ENCODE data around the gene TSN. TPM values are rescaled to one million over a fixed set of nuclear protein-coding genes. Genes with fewer than 3 reads are reported as not detected.

TSN gene
- total and polyA plus RNA-seq, 10 of the 15 experiments (the other 5 are each of a cell fraction or from before 2014, with no cell fraction given): 45.6 to 102 (median 59.2) TPM

DNA sequence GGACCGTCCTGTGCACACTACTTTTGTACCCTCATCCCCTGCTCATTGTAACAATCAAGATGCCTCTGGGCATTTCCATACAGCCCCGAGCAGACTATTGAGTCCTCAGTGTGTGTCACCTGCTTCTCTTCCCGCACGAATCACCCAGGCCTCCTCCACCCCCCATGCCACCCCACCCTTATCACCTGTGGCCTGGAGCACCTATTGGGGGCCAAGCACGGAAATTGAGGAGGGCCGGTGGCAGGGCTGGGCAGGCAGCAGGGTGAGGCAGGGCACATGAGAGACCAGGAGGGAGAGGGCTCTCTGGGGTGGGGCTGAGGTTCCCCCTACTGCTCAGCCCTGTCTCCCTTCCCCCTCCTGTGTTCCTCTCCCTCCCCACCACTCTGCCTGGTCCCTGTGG, 14.5 kb upstream of the TSN start (continued):
- TF ChIP-seq, protein P1, sequence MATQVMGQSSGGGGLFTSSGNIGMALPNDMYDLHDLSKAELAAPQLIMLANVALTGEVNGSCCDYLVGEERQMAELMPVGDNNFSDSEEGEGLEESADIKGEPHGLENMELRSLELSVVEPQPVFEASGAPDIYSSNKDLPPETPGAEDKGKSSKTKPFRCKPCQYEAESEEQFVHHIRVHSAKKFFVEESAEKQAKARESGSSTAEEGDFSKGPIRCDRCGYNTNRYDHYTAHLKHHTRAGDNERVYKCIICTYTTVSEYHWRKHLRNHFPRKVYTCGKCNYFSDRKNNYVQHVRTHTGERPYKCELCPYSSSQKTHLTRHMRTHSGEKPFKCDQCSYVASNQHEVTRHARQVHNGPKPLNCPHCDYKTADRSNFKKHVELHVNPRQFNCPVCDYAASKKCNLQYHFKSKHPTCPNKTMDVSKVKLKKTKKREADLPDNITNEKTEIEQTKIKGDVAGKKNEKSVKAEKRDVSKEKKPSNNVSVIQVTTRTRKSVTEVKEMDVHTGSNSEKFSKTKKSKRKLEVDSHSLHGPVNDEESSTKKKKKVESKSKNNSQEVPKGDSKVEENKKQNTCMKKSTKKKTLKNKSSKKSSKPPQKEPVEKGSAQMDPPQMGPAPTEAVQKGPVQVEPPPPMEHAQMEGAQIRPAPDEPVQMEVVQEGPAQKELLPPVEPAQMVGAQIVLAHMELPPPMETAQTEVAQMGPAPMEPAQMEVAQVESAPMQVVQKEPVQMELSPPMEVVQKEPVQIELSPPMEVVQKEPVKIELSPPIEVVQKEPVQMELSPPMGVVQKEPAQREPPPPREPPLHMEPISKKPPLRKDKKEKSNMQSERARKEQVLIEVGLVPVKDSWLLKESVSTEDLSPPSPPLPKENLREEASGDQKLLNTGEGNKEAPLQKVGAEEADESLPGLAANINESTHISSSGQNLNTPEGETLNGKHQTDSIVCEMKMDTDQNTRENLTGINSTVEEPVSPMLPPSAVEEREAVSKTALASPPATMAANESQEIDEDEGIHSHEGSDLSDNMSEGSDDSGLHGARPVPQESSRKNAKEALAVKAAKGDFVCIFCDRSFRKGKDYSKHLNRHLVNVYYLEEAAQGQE (IDR thresholded peaks at IDR 0.05; ENCODE audit: low read depth, low read length): no peak
- TF ChIP-seq SRF (IDR thresholded peaks at IDR 0.05; ENCODE audit: low read depth in 2 of 2, low read length in 2 of 2) (no peak), EED (IDR thresholded peaks at IDR 0.05; ENCODE audit: low read depth) (no peak)
- TF ChIP-seq, protein P2, sequence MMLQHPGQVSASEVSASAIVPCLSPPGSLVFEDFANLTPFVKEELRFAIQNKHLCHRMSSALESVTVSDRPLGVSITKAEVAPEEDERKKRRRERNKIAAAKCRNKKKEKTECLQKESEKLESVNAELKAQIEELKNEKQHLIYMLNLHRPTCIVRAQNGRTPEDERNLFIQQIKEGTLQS (IDR thresholded peaks at IDR 0.05; ENCODE audit: borderline replicate concordance, extremely low read depth, low read depth, low read length): no peak

DNA sequence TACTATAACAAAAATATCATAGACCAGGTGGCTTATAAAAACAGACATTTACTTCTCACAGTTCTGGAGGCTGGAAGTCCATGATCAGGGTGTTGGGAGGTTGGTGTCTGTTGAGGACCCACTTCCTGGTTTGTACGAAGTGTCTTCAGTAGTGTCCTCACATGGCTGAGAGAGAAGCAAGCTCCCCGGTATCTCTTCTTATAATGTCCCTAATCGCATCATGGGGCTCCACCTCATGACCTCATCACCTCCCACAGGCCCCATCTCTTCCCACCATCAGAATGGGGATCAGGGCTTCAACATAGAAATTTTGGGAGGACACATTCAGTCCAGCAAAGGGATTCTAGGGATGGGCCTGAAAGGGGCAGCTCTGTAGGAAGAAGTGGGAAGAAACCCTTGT, 14.0 kb upstream of the TSN start:
- no peak overlapping the region for H3K4me3 ChIP-seq
- H3K9me3 ChIP-seq (replicated peaks; ENCODE audit: control insufficient read depth, insufficient read depth, low read length): no peaks in the 10 kb centered on the region
- TF ChIP-seq MEF2A (IDR thresholded peaks at IDR 0.05; ENCODE audit: insufficient read depth, low read depth, low read length): no peak
- TF ChIP-seq YY1 (IDR thresholded peaks at IDR 0.05; ENCODE audit: low read depth, low read length): no peak
- no peak for TF ChIP-seq ZNF274 (IDR thresholded peaks at IDR 0.05; ENCODE audit: insufficient read depth, insufficient read length)
- no peak for TF ChIP-seq ZSCAN29 (IDR thresholded peaks at IDR 0.05)
- TF ChIP-seq MYC (IDR thresholded peaks at IDR 0.05; ENCODE audit: insufficient read depth, insufficient read length, insufficient replicate concordance, low read length, severe bottlenecking): no peak
- no peak for TF ChIP-seq TARDBP (IDR thresholded peaks at IDR 0.05; ENCODE audit: borderline replicate concordance)
- TF ChIP-seq CBFB (IDR thresholded peaks at IDR 0.05; ENCODE audit: low read depth): no peak
- no peak for TF ChIP-seq POLR2AphosphoS5 (IDR thresholded peaks at IDR 0.05; ENCODE audit: low read length)
- TF ChIP-seq SMAD5 (IDR thresholded peaks at IDR 0.05; ENCODE audit: low read depth): no peak
- TF ChIP-seq HDAC6 (IDR thresholded peaks at IDR 0.05; ENCODE audit: unreplicated experiment): no peak
- TF ChIP-seq, protein P3, sequence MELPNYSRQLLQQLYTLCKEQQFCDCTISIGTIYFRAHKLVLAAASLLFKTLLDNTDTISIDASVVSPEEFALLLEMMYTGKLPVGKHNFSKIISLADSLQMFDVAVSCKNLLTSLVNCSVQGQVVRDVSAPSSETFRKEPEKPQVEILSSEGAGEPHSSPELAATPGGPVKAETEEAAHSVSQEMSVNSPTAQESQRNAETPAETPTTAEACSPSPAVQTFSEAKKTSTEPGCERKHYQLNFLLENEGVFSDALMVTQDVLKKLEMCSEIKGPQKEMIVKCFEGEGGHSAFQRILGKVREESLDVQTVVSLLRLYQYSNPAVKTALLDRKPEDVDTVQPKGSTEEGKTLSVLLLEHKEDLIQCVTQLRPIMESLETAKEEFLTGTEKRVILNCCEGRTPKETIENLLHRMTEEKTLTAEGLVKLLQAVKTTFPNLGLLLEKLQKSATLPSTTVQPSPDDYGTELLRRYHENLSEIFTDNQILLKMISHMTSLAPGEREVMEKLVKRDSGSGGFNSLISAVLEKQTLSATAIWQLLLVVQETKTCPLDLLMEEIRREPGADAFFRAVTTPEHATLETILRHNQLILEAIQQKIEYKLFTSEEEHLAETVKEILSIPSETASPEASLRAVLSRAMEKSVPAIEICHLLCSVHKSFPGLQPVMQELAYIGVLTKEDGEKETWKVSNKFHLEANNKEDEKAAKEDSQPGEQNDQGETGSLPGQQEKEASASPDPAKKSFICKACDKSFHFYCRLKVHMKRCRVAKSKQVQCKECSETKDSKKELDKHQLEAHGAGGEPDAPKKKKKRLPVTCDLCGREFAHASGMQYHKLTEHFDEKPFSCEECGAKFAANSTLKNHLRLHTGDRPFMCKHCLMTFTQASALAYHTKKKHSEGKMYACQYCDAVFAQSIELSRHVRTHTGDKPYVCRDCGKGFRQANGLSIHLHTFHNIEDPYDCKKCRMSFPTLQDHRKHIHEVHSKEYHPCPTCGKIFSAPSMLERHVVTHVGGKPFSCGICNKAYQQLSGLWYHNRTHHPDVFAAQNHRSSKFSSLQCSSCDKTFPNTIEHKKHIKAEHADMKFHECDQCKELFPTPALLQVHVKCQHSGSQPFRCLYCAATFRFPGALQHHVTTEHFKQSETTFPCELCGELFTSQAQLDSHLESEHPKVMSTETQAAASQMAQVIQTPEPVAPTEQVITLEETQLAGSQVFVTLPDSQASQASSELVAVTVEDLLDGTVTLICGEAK (IDR thresholded peaks at IDR 0.05; ENCODE audit: borderline replicate concordance): no peak
- intact Hi-C loops (cut with micrococcal nuclease; ENCODE audit: unreplicated experiment): loop anchor here (10.0 kb wide), 1 partner anchor 337 kb away; no protein-coding TSS in a partner anchor
- ATAC-seq: no peak
- ChIA-PET RAD21 (ENCODE audit: unreplicated experiment) (no interaction called here), CTCF (no interaction called here), SMC1A (ENCODE audit: uncharacterized antibody, unreplicated experiment) (no interaction called here), POLR2A (no interaction called here)
- DNase-seq (ENCODE audit: low read depth, low spot score): no peak
- H3K36me3 ChIP-seq (ENCODE audit: control insufficient read depth in 2 of 2, insufficient read depth in 2 of 2, low read length in 1 of 2): no peaks in the 10 kb centered on the region
- 80% methylated on average over 3 of the region's 3 CpGs for WGBS (ENCODE audit: insufficient coverage, insufficient replicate concordance, low lambda C conversion rate, missing lambda C conversion rate)
- in situ Hi-C loops (cut with MboI): no loop called here
- H3K79me2 ChIP-seq (ENCODE audit: control insufficient read depth, insufficient read depth, low read length): peaks cover 3% of the 10 kb centered on the region
- no peaks in the 10 kb centered on the region for H3K4me1 ChIP-seq (ENCODE audit: control insufficient read depth, insufficient read depth, low read length)
- H4K20me1 ChIP-seq (ENCODE audit: control insufficient read depth, insufficient read depth): no peaks in the 10 kb centered on the region
- no peak for FAIRE-seq
- H2AFZ ChIP-seq (ENCODE audit: control insufficient read depth, low read depth, low read length): no peak overlapping the region
- no peak overlapping the region for H3K27ac ChIP-seq (ENCODE audit: control insufficient read depth, insufficient read depth)
- H3K9ac ChIP-seq (ENCODE audit: control insufficient read depth, insufficient read depth, low read length): no peak overlapping the region
- H3K27me3 ChIP-seq (replicated peaks in 1 of 2; ENCODE audit: control insufficient read depth in 2 of 2, insufficient read depth in 2 of 2, low read length in 1 of 2): no peaks in the 10 kb centered on the region
- BruUV-seq (replicated peaks): no TSS peak
- H3K4me2 ChIP-seq (ENCODE audit: control insufficient read depth, insufficient read depth): no peak overlapping the region
